ENCODE results near the gene CNDP2.

GRCh38 chr18:74511823-74512222, 15.7 kb downstream of the CNDP2 start:
- TF ChIP-seq PATZ1 (CRISPR knock-in tag; IDR thresholded peaks at IDR 0.05; ENCODE audit: borderline replicate concordance) (no peak), ZFP30 (CRISPR knock-in tag; IDR thresholded peaks at IDR 0.05) (no peak), TCF4 (CRISPR knock-in tag; IDR thresholded peaks at IDR 0.05; ENCODE audit: borderline replicate concordance) (no peak), CREB5 (CRISPR knock-in tag; IDR thresholded peaks at IDR 0.05; ENCODE audit: low read depth) (no peak), ZFP3 (CRISPR knock-in tag; IDR thresholded peaks at IDR 0.05) (no peak)

Data from SK-N-SH treated with all-trans-retinoic acid at 6 μM for 48 hours (cell line).